Effector CD8-positive, alpha-beta T cell (primary cell): ENCODE measurements around the gene GPR85.
"Not testable (repeated sequence)": the region's sequence is repeated elsewhere in the genome, so short reads cannot be mapped to it uniquely, and the experiment has no call there.

Experiments used
- DNase-seq: peaks from one replicate; lab custom pipeline; 2025; lab: John Stamatoyannopoulos, UW
- total RNA-seq, 4 experiments: gene quantifications; one replicate each; lab custom pipeline; 2026; lab: John Stamatoyannopoulos, UW

The GPR85 gene, protein sequence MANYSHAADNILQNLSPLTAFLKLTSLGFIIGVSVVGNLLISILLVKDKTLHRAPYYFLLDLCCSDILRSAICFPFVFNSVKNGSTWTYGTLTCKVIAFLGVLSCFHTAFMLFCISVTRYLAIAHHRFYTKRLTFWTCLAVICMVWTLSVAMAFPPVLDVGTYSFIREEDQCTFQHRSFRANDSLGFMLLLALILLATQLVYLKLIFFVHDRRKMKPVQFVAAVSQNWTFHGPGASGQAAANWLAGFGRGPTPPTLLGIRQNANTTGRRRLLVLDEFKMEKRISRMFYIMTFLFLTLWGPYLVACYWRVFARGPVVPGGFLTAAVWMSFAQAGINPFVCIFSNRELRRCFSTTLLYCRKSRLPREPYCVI
- 0 reads per million in 4 experiments for total RNA-seq

DNA sequence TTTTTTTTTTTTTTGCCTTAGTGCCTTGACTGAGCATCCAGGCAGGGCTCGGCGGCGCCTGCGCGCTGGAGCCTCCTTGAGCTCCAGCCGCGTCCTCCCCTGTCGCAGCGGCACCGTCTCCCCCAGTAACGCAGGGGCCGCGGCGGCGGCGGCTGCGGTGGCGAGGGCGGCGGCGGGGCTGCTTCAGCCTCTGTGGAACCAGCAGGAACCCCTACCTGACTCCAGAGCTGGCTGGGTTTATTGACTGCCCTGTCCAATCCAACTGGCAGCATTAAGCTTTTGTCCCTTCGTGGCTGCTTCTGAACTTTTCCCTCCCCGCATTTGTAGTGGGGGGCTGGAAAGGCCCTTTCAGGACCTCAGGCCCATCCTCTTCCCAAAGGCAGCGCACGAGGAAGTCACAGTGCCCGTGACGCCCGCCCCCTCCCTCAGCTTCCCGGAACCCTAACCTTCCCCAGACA is at the start of gene GPR85:
Gene GPR85, minus strand, starts transcription at position 397 of the 458 bp plus-strand sequence. CDS start 2,106 bp downstream, outside the sequence.
- peak; percentile 1 for DNase-seq

DNA sequence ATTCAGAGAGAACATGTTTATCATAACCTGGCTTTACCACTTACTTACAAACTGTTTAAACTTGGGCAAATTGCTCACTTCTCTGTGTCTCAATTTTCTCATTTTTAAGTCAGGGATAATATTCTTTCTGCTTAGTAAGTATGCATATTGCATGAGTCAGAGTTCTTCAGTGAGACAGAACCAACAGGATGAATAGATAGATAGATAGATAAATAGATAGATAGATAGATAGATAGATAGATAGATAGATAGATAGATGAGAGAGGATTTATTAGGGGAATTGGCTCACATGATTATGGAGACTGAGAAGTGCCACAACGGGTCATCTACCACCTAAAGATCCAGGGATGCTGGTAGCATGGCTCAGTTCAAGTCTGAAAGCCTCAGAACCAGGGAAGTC is 47.4 kb upstream of the GPR85 start:
- DNase-seq, result no peak

DNA sequence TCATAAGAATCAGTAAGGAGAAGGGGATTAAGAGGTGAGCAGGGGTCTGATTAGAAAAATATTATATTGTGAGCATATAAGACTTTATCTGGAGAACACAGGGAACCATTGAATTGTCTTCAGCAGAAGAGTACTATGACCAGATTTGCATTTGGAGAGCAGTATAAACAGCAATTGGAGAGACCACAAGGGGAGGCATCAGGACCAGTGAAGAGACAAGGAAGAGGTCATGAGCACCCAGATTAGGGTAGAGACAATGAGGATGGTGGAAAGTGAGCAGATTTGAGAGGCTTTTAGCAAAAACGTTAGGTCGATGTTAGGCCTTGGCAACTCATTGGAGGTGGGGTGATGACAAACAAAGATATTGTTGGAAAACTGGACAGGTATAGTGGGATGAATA is 44.7 kb upstream of the GPR85 start:
- DNase-seq, result no peak

DNA sequence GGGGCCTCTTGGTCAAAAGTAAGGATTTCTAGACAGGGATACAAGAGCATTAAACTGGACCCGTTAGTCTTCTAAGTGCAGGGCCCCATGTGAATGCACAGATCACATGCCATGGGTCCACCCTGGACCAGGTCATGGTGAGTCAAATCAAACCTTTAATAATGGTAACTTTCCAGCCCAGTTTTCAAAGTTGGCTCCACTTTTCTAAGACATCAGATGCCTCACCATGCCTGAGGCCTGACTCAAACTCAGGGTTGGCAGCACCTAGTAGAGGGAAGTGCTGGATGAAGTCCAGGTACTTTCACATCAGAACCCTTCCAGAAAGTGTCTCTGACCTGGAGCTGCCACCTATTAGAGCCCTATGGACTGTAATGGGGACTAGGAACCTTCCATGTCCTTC is 41.4 kb upstream of the GPR85 start:
- DNase-seq, result no peak

DNA sequence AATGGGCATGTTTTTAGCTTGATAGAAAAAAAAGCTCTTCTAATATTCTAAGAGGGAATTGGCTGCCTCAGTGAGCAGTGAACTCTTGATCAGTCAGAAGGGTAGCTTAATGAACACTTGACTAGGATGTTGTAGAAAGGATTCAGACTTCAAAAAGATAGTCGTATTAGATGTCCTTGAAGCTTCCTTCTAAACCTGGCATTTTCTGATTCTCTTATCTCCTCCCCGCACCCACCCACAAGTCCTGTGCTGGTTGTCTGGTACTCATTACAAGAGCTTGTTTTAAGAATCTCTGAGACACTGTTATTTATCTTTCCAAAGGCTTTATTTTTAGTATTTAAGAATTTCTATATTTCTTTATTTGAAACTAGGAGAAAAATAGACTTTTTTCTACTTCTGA is 39.1 kb upstream of the GPR85 start:
- DNase-seq, result no peak

DNA sequence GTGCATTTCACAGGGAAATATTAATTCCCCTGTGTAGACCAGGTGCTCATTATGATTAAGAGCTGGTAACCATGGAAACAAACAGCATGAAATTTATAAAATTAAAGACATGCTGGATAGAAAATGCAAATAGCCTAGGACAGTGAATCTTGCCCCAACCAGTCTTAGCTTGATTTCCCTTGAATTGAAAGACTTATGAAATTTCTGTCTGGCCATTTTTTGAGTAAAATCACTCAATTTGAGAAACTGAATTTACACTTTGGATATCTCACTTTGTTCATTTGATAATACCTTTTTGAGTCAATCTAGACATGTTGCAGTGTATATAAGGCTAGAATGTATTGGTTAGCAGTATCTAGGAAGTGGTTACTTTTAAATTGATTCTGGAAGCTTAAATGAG is 36.1 kb upstream of the GPR85 start:
- DNase-seq, result no peak

DNA sequence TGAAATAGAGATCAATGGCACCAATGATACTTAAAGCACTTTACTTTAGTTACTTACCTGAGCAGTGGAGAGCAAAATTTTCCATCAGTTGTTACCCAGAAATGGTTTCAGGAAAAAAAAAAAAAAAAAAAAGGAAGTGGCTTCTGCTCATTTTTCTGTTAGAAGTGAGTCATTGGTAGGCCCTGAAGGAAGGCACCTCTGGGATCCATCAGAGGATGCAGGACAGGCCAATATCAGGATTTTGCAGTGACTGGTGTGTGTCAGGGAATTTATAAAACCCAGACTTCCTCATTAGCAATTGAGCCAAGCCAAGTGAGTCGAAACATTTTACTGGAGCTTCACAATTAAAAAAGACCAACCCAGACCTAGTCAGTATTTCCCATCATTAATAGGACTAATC is 34.0 kb upstream of the GPR85 start:
- no peak for DNase-seq

DNA sequence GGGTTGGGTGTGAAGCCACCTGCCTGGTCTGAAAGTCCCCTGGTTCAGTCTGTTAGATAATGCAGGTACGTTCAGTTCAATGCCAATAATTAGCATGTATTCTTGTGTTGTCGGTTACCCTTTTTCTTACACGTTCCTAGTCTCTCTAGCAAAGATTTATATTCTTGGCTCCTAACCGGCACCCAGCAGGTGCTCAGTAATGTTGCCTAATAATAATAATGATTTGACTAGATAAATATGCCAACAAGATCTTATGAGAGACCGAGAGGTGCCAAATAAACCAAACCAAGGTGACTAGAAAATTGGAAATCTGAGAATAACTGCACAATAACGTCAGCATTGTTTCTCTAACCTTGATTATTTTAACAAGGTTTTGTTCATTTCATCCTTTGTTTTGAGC is 32.8 kb upstream of the GPR85 start:
- no peak for DNase-seq

DNA sequence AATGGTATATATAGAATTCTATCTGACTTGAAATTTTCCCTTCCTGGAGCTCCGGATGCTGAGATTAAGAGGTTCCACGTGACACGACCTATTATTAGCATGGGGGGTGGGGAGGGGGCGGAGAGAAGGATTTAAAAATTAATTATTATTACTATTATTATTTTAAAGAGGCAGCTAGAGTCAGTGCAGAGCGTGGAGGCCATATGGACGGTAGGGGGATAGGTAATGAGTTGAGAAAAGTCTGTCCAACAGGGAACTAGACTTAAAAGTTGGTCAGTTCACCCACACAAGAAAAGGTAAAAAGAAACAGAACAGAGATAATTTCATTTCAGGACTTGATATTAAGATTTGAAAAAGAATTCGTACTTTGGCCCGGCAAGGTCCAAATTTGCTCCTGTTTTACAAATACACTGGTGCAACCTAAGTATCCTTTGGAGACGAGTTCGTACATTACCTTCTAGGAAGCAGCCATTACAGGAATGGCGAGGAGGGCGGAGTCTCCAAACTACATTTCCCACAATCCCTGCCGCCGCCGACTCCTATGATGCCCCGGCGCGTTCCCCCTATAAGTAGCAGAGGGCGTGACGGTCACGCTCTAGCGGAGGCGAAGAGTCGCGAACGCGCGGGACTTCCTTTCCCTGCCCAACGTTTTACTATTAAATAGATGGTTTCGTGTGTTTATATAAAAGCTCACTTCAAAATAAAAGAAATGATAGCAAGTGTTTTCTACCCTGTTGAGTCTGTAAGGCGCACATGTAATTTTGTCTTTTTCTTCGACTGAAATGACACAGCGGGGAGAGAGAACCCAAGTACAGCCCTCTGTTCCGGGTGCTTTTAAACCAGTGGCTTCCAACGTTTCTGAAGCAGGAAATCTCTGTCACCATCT is 31.7 kb upstream of the GPR85 start, which contains the start of gene SMIM30:
Gene SMIM30, minus strand, starts transcription at position 481 of the 886 bp plus-strand sequence. CDS start 976 bp downstream, outside the sequence.
- peak; percentile 79 for DNase-seq

DNA sequence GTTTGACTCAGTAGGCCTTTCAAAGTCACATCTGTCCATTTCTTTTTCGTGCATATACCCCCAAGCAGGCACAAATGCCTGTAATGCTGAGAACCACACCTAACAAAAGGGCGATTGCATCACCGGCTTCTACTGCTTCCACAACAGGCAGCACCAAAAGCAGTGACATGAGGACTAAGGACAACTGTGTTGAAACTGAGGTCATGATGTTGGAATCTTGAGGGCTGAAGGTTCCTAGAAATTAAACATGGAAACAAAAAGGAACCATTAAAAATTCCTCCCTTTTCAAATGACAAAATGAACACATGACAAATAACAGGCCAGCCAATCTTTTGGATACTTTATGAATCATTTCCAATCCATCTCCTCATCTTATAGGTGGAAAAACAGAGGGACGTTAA is 30.7 kb upstream of the GPR85 start:
- not testable (repeated sequence) for DNase-seq

DNA sequence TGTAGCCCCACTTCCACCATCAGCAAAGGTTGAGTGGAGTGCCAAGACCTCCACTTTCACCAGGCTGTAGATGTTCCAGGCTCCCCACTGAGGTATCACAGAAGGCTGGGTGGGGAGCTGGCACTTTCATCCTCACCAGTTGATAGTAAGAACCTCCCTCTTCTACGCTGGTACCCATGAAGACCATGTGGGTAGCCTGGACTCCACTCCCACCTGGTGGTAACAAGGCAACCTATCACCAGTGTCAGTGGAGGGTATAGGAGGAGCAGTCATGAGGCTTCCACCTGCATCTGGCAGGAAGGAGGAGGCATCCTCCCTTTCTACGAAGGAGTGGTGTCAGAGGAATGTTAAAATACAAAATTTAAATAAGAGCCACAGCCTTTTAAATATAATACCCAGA is 27.3 kb upstream of the GPR85 start:
- no peak for DNase-seq

DNA sequence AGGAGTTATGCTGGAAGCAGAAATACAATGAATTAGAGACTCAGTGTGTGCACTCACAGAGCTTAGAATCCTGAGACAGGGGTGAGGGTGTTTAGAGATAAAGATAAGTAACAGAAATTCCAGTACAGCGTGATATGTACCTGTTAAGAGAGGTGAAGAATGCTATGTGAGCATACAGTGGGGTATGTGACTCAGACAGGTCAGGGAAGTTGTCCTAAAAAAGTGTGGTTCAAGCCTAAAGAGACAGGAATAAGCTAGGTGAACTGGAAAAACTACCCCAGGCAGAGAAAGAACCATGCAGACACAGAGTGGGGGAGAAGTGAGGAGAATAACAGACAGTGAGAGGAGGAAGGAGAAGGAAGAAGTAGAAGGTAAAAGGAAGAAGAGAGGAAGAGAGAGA is 23.1 kb upstream of the GPR85 start:
- no peak for DNase-seq

DNA sequence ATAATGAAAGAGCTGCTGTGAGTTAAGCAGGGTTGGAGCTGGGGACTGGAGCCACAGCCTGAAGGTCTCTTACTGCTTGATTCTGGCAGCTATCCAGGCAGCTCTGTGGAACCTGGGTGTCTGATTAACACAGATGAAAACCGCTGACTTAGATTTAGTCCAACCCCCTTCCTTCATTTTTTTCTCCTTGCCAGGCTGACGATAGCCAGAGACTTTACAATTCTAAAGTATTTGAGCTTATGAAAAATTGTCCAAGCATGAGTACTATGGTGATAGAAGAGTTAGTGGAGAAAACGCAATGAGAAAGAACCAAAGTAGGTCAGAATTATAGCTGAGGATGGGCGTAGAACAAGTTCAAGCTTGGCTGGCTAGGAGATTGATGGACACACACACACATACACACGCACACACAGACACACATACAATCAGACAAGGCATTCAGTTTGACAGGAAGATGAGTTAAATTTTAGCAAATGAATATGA is 13.5 kb upstream of the GPR85 start:
- no peak for DNase-seq

DNA sequence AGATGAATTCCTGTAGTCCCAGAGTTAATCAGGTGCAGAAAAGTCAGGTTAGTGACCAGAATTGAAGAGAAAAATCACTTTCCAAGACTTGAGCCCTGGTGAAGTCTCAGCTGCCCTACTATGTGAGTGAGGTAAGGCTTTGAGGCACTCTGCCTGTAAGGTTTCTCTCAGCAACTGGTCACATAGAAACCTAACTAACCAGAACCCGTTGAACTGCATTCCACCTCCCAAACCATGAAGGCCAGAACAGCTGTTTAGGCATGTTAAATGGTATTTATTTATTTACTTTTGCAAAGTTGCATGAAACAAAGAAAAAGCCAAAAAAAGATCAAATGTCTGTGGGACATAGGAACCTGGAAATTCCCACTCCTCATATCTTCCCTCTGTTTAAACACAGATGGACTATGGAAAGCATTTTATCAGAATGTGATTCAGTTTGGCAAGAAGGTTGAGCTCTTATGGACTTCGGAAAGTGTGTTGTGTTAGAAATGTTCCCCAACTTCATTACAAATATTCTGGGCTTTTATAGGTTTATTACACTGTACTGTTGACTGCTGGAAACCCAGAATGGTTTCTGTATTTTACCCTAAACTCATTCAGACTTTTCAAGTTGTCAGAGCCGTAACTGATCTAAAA is 12.8 kb upstream of the GPR85 start:
- DNase-seq, result no peak

DNA sequence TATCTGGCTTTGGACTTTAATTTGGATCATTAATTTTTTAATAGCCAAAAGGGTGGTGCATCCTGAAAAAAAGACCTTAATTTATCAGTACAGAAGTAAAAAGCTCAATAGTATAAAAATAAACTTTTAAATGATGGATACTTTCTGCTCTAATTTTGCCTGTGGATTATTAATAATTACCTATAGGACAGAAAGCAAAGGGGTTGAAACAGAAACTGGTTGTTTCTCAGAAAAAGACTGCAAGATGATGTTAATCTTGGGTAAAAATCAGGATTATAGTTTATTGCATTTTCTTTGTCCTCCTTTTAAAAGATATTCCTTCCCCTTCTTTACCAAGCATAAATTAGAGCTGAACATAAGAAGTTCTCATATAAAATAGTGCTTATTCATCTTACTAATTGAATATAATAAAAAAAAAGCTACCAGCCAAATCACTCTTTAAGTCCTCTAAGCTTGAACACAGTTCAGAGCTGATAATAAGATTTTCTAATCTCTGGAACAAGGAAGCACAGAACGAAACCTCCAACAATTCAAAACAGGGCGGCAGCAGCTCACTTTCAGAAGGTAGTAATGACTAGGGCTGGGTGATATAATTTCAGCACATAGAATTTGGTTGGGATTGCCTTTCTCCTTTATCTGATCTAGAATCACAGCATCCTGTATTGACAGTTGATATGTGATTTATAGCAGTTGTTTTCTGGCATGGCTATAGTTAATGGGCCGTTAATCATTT is 8.1 kb upstream of the GPR85 start:
- no peak for DNase-seq

DNA sequence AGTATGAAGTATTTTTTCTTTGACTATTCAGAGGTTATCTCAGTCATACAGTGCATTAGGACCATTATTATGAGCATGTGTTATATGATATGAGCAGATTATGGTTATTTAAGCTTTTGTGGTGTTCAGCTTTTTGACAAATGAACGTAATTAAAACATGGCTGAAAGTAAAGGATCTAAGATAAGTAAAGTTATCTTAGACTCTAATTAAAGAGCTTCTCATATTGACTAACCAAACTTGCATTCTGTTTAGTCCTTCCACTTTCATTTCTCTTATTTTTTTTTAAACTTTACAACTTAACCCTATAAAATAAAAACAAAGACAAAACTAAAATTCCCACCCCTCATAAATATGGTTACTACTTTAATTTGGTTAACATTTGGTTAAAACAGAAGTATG is 6.9 kb upstream of the GPR85 start:
- DNase-seq, result no peak

DNA sequence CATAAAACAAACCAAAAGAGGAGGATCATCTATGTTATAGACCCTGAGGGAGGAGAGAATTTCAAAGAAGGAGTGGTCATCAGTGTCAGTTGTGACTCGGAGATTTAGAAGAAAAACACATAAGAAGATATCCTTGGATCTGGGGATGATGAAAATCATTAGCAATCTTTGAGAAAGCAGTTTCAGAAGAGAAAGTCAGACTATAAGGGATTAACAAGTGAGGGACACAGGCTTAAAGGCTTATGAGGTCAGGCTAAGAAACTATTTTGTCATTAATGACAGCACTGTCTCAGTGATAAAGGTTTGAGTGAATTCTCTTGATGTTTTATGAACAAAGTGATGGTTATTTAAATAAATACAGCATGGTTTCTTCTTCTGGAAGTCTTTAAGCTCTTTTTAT is 6.1 kb upstream of the GPR85 start:
- no peak for DNase-seq

DNA sequence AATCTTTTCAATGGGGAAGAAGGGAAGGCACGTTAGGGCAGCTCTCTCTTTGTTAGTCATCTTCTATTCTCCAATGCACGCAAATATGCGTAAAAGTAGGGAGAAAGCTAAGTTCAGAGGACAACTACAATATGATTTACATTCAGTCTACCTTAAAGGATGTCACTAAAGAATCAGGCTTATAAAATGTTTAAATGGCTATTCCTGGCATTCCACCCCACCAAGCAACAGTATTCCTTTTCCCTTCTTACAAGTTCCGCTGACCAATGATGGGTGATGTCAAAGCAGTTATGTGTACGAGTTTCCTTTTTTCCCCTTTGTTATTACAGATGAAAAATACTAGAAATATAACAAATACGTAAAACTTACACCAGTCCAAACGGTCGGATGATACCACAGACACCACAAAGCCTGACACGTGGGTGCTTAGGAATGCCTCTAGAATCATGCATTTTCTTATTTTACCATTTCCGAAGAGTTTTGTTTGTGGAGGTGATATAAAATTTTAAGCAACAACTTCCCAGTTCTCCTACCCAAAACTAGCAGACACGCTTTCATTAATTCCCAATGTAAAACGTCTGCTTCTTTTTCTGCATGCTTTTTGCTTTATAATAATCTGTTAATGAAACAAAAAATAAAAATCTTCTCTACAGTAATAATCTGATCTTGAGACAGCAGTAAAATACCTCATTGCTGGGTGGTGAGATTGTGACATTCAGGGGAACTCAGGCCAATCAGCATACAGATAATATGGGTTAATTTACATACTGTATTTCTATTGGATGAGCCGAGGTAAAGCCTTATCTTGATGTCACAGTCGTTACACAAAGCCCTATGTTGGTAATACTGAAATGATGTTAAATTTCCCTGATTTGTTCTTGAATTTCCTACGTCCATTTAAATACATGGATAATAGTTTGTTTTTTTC is 708 bp upstream of the GPR85 start:
- no peak for DNase-seq

DNA sequence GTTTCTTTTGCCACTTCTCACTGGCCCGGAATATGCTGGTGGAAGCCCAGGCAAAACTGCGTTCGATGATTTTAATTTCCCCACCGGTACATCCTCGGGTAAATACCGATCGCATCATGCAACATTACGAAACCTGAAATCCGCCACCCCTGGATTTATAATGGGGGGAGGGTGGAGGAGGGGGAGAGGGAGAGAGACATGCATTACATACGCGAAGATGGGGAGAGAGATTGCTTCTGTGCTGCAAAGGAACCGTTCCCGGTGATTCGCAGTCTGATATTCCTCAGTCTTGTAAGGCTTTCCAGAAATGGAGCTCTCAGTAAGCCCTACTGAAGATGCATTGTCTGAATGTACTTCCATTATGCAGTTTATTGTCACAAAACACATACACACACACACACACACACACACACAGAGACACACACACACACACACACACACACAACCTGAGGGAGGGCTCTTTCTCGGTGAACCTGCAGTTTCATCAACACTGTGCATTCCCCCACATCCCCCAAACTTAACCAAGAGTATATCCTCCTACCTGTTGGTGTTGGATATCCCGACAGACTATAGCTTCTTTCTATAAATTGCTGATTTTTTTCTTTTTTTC is 741 bp downstream of the GPR85 start:
- no peak for DNase-seq
